Activated naive CD4-positive, alpha-beta T cell treated with anti-CD3 and anti-CD28 coated beads, Interleukin-2, amount 50 U/mL, for 24 hours (primary cell): ENCODE data around the gene ABHD3.
"Not testable (repeated sequence)": the region's sequence is repeated elsewhere in the genome, so short reads cannot be mapped to it uniquely, and the experiment has no call there.

ENCODE experiments used
- H3K27ac Mint-ChIP-seq: one replicate; pipeline ENCODE4 v1.8.0; 2021; ENCODE audit warnings: mild to moderate bottlenecking, mixed read lengths
- H3K27me3 Mint-ChIP-seq: one replicate; pipeline ENCODE4 v1.8.0; 2021; ENCODE audit warnings: mixed read lengths
- H3K36me3 Mint-ChIP-seq: one replicate; pipeline ENCODE4 v1.8.0; 2021; ENCODE audit warnings: mixed read lengths
- H3K4me1 Mint-ChIP-seq: one replicate; pipeline ENCODE4 v1.8.0; 2021; ENCODE audit warnings: mixed read lengths
- H3K4me3 Mint-ChIP-seq: one replicate; pipeline ENCODE4 v1.8.0; 2021; ENCODE audit warnings: mild to moderate bottlenecking, mixed read lengths
- H3K9me3 Mint-ChIP-seq: one replicate; pipeline ENCODE4 v1.8.0; 2021; ENCODE audit warnings: mixed read lengths

ABHD3 gene

GRCh38 chr18:21727702-21728101 lies 23.1 kb upstream of the ABHD3 start:
- H3K36me3 Mint-ChIP-seq: peaks cover 2% of the 10 kb centered on the region
- H3K27me3 Mint-ChIP-seq: no peaks in the 10 kb centered on the region
- H3K4me3 Mint-ChIP-seq: no peak overlapping the region
- no peaks in the 10 kb centered on the region for H3K4me1 Mint-ChIP-seq
- no peaks in the 10 kb centered on the region for H3K9me3 Mint-ChIP-seq
- no peak overlapping the region for H3K27ac Mint-ChIP-seq

GRCh38 chr18:21725201-21725600 lies 20.6 kb upstream of the ABHD3 start:
- Mint-ChIP-seq H3K27me3 (no peaks in the 10 kb centered on the region), H3K36me3 (peaks cover 4% of the 10 kb centered on the region), H3K4me1 (no peaks in the 10 kb centered on the region), H3K9me3 (no peaks in the 10 kb centered on the region), H3K4me3 (no peak overlapping the region), H3K27ac (no peak overlapping the region)

GRCh38 chr18:21722687-21723086 lies 18.1 kb upstream of the ABHD3 start:
- peaks cover 3% of the 10 kb centered on the region for H3K9me3 Mint-ChIP-seq
- no peak overlapping the region for H3K27ac Mint-ChIP-seq
- H3K4me3 Mint-ChIP-seq: no peak overlapping the region
- no peaks in the 10 kb centered on the region for H3K27me3 Mint-ChIP-seq
- H3K36me3 Mint-ChIP-seq: peaks cover 5% of the 10 kb centered on the region
- no peaks in the 10 kb centered on the region for H3K4me1 Mint-ChIP-seq

GRCh38 chr18:21714474-21714873 lies 9.9 kb upstream of the ABHD3 start:
- H3K27ac Mint-ChIP-seq: no peak overlapping the region
- H3K4me1 Mint-ChIP-seq: peaks cover 2% of the 10 kb centered on the region
- no peaks in the 10 kb centered on the region for H3K27me3 Mint-ChIP-seq
- peaks cover 8% of the 10 kb centered on the region for H3K36me3 Mint-ChIP-seq
- peaks cover 12% of the 10 kb centered on the region for H3K9me3 Mint-ChIP-seq
- no peak overlapping the region for H3K4me3 Mint-ChIP-seq

GRCh38 chr18:21707130-21707529 lies 2.6 kb upstream of the ABHD3 start:
- H3K9me3 Mint-ChIP-seq, H3K27ac Mint-ChIP-seq, H3K4me3 Mint-ChIP-seq, H3K36me3 Mint-ChIP-seq, H3K27me3 Mint-ChIP-seq: not testable (repeated sequence)
- H3K4me1 Mint-ChIP-seq: peaks cover 26% of the 10 kb centered on the region

- no peaks in the 10 kb centered on the region for H3K9me3 Mint-ChIP-seq
- no peaks in the 10 kb centered on the region for H3K27me3 Mint-ChIP-seq
- H3K4me1 Mint-ChIP-seq: peaks cover 26% of the 10 kb centered on the region
- peaks cover 2% of the 10 kb centered on the region for H3K36me3 Mint-ChIP-seq
- H3K27ac Mint-ChIP-seq: no peak overlapping the region
- no peak overlapping the region for H3K4me3 Mint-ChIP-seq
Measured at GRCh38 chr18:21706386-21706865, 1.9 kb upstream of the ABHD3 start.

- H3K27me3 Mint-ChIP-seq: no peaks in the 10 kb centered on the region
- H3K9me3 Mint-ChIP-seq: no peaks in the 10 kb centered on the region
- peak overlapping the region; percentile 93 for H3K4me3 Mint-ChIP-seq
- H3K27ac Mint-ChIP-seq: peak overlapping the region; percentile 86
- H3K4me1 Mint-ChIP-seq: peaks cover 21% of the 10 kb centered on the region
- peaks cover 2% of the 10 kb centered on the region for H3K36me3 Mint-ChIP-seq
Measured at GRCh38 chr18:21703241-21703820, 1.2 kb downstream of the ABHD3 start.

GRCh38 chr18:21702602-21703001 lies 2.0 kb downstream of the ABHD3 start:
- H3K4me3 Mint-ChIP-seq: peak overlapping the region; percentile 93
- H3K9me3 Mint-ChIP-seq: no peaks in the 10 kb centered on the region
- peaks cover 2% of the 10 kb centered on the region for H3K36me3 Mint-ChIP-seq
- peaks cover 21% of the 10 kb centered on the region for H3K4me1 Mint-ChIP-seq
- H3K27me3 Mint-ChIP-seq: no peaks in the 10 kb centered on the region
- H3K27ac Mint-ChIP-seq: no peak overlapping the region

GRCh38 chr18:21701621-21702020 lies 3.0 kb downstream of the ABHD3 start:
- H3K27me3 Mint-ChIP-seq: no peaks in the 10 kb centered on the region
- H3K4me1 Mint-ChIP-seq: peaks cover 21% of the 10 kb centered on the region
- H3K36me3 Mint-ChIP-seq: peaks cover 2% of the 10 kb centered on the region
- H3K4me3 Mint-ChIP-seq: no peak overlapping the region
- no peaks in the 10 kb centered on the region for H3K9me3 Mint-ChIP-seq
- no peak overlapping the region for H3K27ac Mint-ChIP-seq

GRCh38 chr18:21700528-21701075 lies 4.0 kb downstream of the ABHD3 start:
- no peak overlapping the region for H3K4me3 Mint-ChIP-seq
- no peaks in the 10 kb centered on the region for H3K9me3 Mint-ChIP-seq
- H3K27ac Mint-ChIP-seq: no peak overlapping the region
- H3K27me3 Mint-ChIP-seq: no peaks in the 10 kb centered on the region
- H3K4me1 Mint-ChIP-seq: peaks cover 20% of the 10 kb centered on the region
- peaks cover 4% of the 10 kb centered on the region for H3K36me3 Mint-ChIP-seq

- Mint-ChIP-seq H3K27ac (no peak overlapping the region), H3K9me3 (peaks cover 4% of the 10 kb centered on the region), H3K4me3 (no peak overlapping the region), H3K27me3 (no peaks in the 10 kb centered on the region), H3K4me1 (peaks cover 9% of the 10 kb centered on the region), H3K36me3 (peaks cover 31% of the 10 kb centered on the region)
Measured at GRCh38 chr18:21693322-21693721, 11.3 kb downstream of the ABHD3 start.

GRCh38 chr18:21689736-21690135 lies 14.8 kb downstream of the ABHD3 start:
- Mint-ChIP-seq H3K27ac (no peak overlapping the region), H3K36me3 (peaks cover 28% of the 10 kb centered on the region)

GRCh38 chr18:21686282-21687105 lies 18.1 kb downstream of the ABHD3 start:
- peaks cover 18% of the 10 kb centered on the region for H3K4me1 Mint-ChIP-seq
- H3K4me3 Mint-ChIP-seq: no peak overlapping the region
- H3K27me3 Mint-ChIP-seq: no peaks in the 10 kb centered on the region
- peaks cover 2% of the 10 kb centered on the region for H3K9me3 Mint-ChIP-seq
- H3K27ac Mint-ChIP-seq: no peak overlapping the region
- peaks cover 17% of the 10 kb centered on the region for H3K36me3 Mint-ChIP-seq

More at GRCh38 chr18:21689736-21690135, 14.8 kb downstream of the ABHD3 start:
- Mint-ChIP-seq H3K27me3 (no peaks in the 10 kb centered on the region), H3K9me3 (peaks cover 4% of the 10 kb centered on the region), H3K4me1 (peaks cover 19% of the 10 kb centered on the region), H3K4me3 (no peak overlapping the region)

- Mint-ChIP-seq H3K36me3 (peaks cover 12% of the 10 kb centered on the region), H3K27ac (peak overlapping the region; percentile 59), H3K4me1 (peaks cover 17% of the 10 kb centered on the region)
- not testable (repeated sequence) for H3K9me3 Mint-ChIP-seq, H3K4me3 Mint-ChIP-seq, H3K27me3 Mint-ChIP-seq
Measured at GRCh38 chr18:21685556-21685981, 19.0 kb downstream of the ABHD3 start.

- Mint-ChIP-seq H3K4me3 (no peak overlapping the region), H3K9me3 (no peaks in the 10 kb centered on the region), H3K27ac (peak overlapping the region; percentile 41), H3K27me3 (no peaks in the 10 kb centered on the region), H3K4me1 (peaks cover 17% of the 10 kb centered on the region), H3K36me3 (peaks cover 10% of the 10 kb centered on the region)
Measured at GRCh38 chr18:21684731-21685130, 19.8 kb downstream of the ABHD3 start.
